Measurements from ENCODE around the gene SLC41A2. TPM values are rescaled to one million over a fixed set of nuclear protein-coding genes. Genes with fewer than 3 reads are reported as not detected.
A peak's percentile ranks its signal among the peaks of the same experiment; 100 is the strongest.

Gene SLC41A2
- total and polyA plus RNA-seq, 2 of the 13 experiments (the other 11 are each of a cell fraction or from before 2014, with no cell fraction given) = 2.3 to 12.8 TPM

GRCh38 chr12:104986022-104986941 lies 28.2 kb upstream of the SLC41A2 start, which contains the start of gene NOPCHAP1 (continued):
- TF ChIP-seq SPEN (CRISPR knock-in tag; IDR thresholded peaks at IDR 0.05; ENCODE audit: low read depth) (peak; percentile 43; the same call in 1 of the 2 replicates), ARNTL (CRISPR knock-in tag; IDR thresholded peaks at IDR 0.05) (peak; percentile 27; the same call in 1 of the 2 replicates), RXRB (CRISPR knock-in tag; IDR thresholded peaks at IDR 0.05; ENCODE audit: borderline replicate concordance) (0 out of 2 replicates have a peak, but pooled peaks have one; percentile 11), NR2C2 (CRISPR knock-in tag; IDR thresholded peaks at IDR 0.05; ENCODE audit: borderline replicate concordance) (no peak), DNMT3B (CRISPR knock-in tag; conservative IDR thresholded peaks at IDR 0.05) (no peak), ZNF678 (CRISPR knock-in tag; IDR thresholded peaks at IDR 0.05) (no peak), TEAD2 (CRISPR knock-in tag; IDR thresholded peaks at IDR 0.05) (no peak), ZNF33B (CRISPR knock-in tag; IDR thresholded peaks at IDR 0.05) (0 out of 2 replicates have a peak, but pooled peaks have one; percentile 66), ETV6 (CRISPR knock-in tag; conservative IDR thresholded peaks at IDR 0.05) (0 out of 2 replicates have a peak, but pooled peaks have one; percentile 49), IRF2 (CRISPR knock-in tag; IDR thresholded peaks at IDR 0.05) (peak; percentile 47; the same call in 1 of the 2 replicates), ZBTB42 (CRISPR knock-in tag; IDR thresholded peaks at IDR 0.05) (no peak), DMAP1 (CRISPR knock-in tag; IDR thresholded peaks at IDR 0.05) (no peak; the same call in none of the 2 replicates), KDM1A (CRISPR knock-in tag; IDR thresholded peaks at IDR 0.05) (no peak), ZNF792 (CRISPR knock-in tag; IDR thresholded peaks at IDR 0.05) (no peak), SIN3A (IDR thresholded peaks at IDR 0.05; ENCODE audit: borderline replicate concordance, low read depth, low read length) (peak; percentile 76; the same call in 1 of the 2 replicates), ZSCAN5A (CRISPR knock-in tag; IDR thresholded peaks at IDR 0.05; ENCODE audit: borderline replicate concordance) (0 out of 2 replicates have a peak, but pooled peaks have one; percentile 34), AHR (CRISPR knock-in tag; IDR thresholded peaks at IDR 0.05) (0 out of 2 replicates have a peak, but pooled peaks have one; percentile 51), GTF2F1 (IDR thresholded peaks at IDR 0.05; ENCODE audit: low read length) (no peak), ZNF274 (CRISPR knock-in tag; IDR thresholded peaks at IDR 0.05) (peak; percentile 86; the same call in 1 of the 2 replicates), ZSCAN9 (CRISPR knock-in tag; IDR thresholded peaks at IDR 0.05; ENCODE audit: borderline replicate concordance) (peak; percentile 20; the same call in 1 of the 2 replicates), NFYB (CRISPR knock-in tag; IDR thresholded peaks at IDR 0.05) (peak; percentile 75), CHCHD3 (CRISPR knock-in tag; IDR thresholded peaks at IDR 0.05) (no peak)
- TF ChIP-seq, protein P1, sequence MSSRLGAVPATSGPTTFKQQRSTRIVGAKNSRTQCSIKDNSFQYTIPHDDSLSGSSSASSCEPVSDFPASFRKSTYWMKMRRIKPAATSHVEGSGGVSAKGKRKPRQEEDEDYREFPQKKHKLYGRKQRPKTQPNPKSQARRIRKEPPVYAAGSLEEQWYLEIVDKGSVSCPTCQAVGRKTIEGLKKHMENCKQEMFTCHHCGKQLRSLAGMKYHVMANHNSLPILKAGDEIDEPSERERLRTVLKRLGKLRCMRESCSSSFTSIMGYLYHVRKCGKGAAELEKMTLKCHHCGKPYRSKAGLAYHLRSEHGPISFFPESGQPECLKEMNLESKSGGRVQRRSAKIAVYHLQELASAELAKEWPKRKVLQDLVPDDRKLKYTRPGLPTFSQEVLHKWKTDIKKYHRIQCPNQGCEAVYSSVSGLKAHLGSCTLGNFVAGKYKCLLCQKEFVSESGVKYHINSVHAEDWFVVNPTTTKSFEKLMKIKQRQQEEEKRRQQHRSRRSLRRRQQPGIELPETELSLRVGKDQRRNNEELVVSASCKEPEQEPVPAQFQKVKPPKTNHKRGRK (CRISPR knock-in tag; IDR thresholded peaks at IDR 0.05) = no peak
- TF ChIP-seq, protein P2, sequence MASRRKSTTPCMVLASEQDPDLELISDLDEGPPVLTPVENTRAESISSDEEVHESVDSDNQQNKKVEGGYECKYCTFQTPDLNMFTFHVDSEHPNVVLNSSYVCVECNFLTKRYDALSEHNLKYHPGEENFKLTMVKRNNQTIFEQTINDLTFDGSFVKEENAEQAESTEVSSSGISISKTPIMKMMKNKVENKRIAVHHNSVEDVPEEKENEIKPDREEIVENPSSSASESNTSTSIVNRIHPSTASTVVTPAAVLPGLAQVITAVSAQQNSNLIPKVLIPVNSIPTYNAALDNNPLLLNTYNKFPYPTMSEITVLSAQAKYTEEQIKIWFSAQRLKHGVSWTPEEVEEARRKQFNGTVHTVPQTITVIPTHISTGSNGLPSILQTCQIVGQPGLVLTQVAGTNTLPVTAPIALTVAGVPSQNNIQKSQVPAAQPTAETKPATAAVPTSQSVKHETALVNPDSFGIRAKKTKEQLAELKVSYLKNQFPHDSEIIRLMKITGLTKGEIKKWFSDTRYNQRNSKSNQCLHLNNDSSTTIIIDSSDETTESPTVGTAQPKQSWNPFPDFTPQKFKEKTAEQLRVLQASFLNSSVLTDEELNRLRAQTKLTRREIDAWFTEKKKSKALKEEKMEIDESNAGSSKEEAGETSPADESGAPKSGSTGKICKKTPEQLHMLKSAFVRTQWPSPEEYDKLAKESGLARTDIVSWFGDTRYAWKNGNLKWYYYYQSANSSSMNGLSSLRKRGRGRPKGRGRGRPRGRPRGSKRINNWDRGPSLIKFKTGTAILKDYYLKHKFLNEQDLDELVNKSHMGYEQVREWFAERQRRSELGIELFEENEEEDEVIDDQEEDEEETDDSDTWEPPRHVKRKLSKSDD (CRISPR knock-in tag; IDR thresholded peaks at IDR 0.05; ENCODE audit: low read depth) = no peak
- TF ChIP-seq, protein P3, sequence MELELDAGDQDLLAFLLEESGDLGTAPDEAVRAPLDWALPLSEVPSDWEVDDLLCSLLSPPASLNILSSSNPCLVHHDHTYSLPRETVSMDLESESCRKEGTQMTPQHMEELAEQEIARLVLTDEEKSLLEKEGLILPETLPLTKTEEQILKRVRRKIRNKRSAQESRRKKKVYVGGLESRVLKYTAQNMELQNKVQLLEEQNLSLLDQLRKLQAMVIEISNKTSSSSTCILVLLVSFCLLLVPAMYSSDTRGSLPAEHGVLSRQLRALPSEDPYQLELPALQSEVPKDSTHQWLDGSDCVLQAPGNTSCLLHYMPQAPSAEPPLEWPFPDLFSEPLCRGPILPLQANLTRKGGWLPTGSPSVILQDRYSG (CRISPR knock-in tag; IDR thresholded peaks at IDR 0.05) = no peak

Data from HepG2 (cell line).